Measurements from ENCODE around the gene API5.
A peak's percentile ranks its signal among the peaks of the same experiment; 100 is the strongest.

The API5 gene

GRCh38 chr11:43360361-43361032 lies 48.7 kb downstream of the API5 start:
- no peak for ATAC-seq

- no peak for ATAC-seq
These were observed 54.9 kb downstream of the API5 start for GRCh38 chr11:43366677-43367076.

GRCh38 chr11:43367382-43368178 lies 55.8 kb downstream of the API5 start:
- ATAC-seq = peak in 1 of 2 donors; percentile 30

- no peak for ATAC-seq
These were observed 64.3 kb downstream of the API5 start for GRCh38 chr11:43376065-43376464.

DNA sequence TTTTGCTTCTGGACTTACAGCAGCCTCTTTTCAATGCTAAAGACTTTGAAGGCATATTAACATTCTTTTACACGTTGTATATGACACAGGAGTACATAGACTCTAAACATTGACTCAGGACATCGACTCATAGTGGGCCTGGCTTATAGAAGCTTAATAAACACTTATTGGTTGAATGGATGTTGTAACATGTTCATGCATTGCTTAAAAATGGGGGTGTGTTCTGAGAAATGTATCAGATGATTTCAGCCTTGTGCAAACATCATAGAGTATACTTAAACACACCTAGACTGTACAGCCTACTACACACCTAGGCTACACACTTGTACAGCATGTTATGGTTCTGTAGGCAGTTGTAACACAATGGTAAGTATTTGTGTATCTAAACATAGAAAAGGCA lies 64.8 kb downstream of the API5 start:
- peak; percentile 38 to 82 for ATAC-seq

DNA sequence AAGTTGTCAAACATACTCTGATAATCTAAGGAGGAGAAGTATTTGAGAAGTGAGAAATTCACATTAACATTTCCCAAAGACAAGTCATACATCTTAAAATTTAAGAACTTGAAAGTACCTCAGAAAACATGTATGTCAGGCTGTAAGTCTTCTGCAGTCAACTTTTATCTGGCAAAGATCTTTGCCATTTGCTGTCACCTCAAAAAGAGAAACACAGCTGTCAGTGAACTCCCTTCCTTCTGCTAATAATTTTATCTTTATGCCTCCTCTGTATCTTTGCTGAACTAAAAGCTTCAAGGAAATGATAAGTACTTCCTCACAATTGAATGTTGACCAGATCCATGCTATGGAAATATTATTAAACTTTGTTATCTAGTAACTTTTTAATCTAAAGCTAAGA lies 65.6 kb downstream of the API5 start:
- ATAC-seq = no peak

DNA sequence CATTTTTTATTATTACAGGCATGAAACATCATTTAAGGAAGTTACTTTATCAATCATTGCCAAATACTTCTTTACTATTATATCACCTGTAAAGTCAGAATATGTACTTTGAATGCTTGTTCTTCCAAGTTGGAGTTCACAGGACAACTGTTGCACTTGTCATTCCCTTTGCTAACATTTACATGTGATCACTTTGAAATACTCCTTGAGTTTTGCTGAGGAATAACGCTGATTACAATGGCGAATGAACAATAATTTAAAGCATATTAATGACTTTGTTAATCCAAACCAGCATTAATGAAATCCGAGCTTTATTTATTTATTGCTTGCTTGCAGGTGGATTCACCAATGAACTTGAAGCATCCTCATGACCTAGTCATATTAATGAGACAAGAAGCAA lies 67.1 kb downstream of the API5 start:
- ATAC-seq = no peak

GRCh38 chr11:43381802-43382201 lies 70.0 kb downstream of the API5 start:
- ATAC-seq = no peak

GRCh38 chr11:43382614-43383013 lies 70.8 kb downstream of the API5 start:
- no peak for ATAC-seq

GRCh38 chr11:43384393-43384792 lies 72.6 kb downstream of the API5 start:
- ATAC-seq = no peak

DNA sequence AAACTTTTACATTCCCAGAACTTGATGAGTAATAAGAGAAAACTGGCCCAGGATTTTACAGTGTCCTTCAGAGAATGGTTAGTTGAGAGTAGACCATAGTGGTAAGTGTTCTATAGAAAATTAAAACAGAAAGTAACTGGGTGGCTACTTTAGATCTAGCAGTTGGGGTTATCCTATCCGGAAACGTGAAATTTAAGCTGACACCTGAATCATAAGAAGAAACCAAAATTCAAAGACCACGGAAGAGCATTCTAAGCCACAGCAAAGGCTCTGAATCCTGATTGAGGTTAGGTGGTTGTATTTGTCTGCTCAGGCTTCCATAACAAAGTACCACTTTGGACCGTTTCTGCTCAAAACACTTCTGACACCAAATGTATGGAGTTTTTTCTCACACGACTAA lies 80.9 kb downstream of the API5 start:
- peak in 1 of 2 donors; percentile 10 for ATAC-seq

DNA sequence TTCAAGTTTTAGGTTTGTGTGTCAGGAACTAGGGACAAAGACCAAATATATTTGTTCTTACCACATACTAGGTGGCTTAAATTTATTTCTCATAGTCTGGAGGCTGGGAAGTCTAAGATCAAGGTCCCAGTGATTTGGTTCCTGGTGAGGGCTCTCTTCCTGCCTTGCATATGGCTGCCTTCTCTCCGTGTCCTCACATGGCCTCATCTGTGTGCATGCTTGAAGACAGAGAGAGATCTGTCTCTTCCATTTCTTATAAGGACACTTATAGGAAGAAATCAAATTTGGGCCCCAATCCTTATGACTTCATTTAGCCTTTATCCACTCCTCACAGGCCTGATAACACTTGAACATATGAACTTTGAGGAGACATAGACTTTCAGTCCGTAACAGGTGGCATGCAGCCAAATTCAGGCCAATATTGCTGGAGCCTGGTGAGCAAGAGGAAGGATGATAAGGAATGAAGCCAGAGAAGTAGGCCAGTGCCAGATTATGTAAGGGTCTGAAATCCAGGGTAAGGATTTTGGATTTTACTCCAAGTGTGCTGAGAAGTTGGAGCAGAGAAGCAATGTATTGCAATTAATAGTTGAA lies 82.1 kb downstream of the API5 start:
- ATAC-seq = no peak

Data from activated CD4-positive, CD25-positive, alpha-beta regulatory T cell treated with anti-CD3 and anti-CD28 coated beads, Interleukin-2, amount 50 U/mL, for 24 hours (primary cell).